ENCODE data around the gene VMP1.

- TF ChIP-seq CTCF (IDR thresholded peaks at IDR 0.05; ENCODE audit: insufficient read depth, low read depth, low read length): no peak
- no peak for TF ChIP-seq EZH2 (IDR thresholded peaks at IDR 0.05; ENCODE audit: insufficient read depth, low read length)
Observed at GRCh38 chr17:59811209-59811608, 103.8 kb downstream of the VMP1 start.
